SHP77 (cell line): ENCODE results near the gene MXRA5.
"Not testable (repeated sequence)": the region's sequence is repeated elsewhere in the genome, so short reads cannot be mapped to it uniquely, and the experiment has no call there.

Source experiments
- DNase-seq, 2 experiments: peaks; one replicate each; lab custom pipeline; 2025; lab: John Stamatoyannopoulos, UW

Gene MXRA5

GRCh38 chrX:3346501-3347259 is at the start of gene MXRA5:
Gene MXRA5 (minus strand): TSS chrX:3346652. CDS start chrX:3343833, 2,819 bp downstream.
- DNase-seq, result no peak

- DNase-seq, result no peak
Measured at GRCh38 chrX:3393581-3394111, 47.2 kb upstream of the MXRA5 start.

- no peak for DNase-seq
Measured at GRCh38 chrX:3393178-3393577, 46.7 kb upstream of the MXRA5 start.

GRCh38 chrX:3388457-3388856 is 42.0 kb upstream of the MXRA5 start:
- no peak for DNase-seq

GRCh38 chrX:3384327-3384726 is 37.9 kb upstream of the MXRA5 start:
- DNase-seq, result no peak

- DNase-seq, result no peak
Measured at GRCh38 chrX:3380603-3381002, 34.2 kb upstream of the MXRA5 start.

- no peak for DNase-seq
Measured at GRCh38 chrX:3379111-3379510, 32.7 kb upstream of the MXRA5 start.

- no peak for DNase-seq
Measured at GRCh38 chrX:3378156-3378555, 31.7 kb upstream of the MXRA5 start.

GRCh38 chrX:3377560-3377959 is 31.1 kb upstream of the MXRA5 start:
- no peak for DNase-seq

GRCh38 chrX:3375878-3376508 is 29.5 kb upstream of the MXRA5 start:
- DNase-seq, result not testable (repeated sequence)

GRCh38 chrX:3374108-3374800 is 27.8 kb upstream of the MXRA5 start:
- DNase-seq, result no peak

- DNase-seq, result no peak
Measured at GRCh38 chrX:3371163-3371562, 24.7 kb upstream of the MXRA5 start.

- DNase-seq, result no peak
Measured at GRCh38 chrX:3370656-3371055, 24.2 kb upstream of the MXRA5 start.

GRCh38 chrX:3362956-3363355 is 16.5 kb upstream of the MXRA5 start:
- no peak for DNase-seq

GRCh38 chrX:3360881-3361280 is 14.4 kb upstream of the MXRA5 start:
- no peak for DNase-seq

- not testable (repeated sequence) for DNase-seq
Measured at GRCh38 chrX:3352741-3353140, 6.3 kb upstream of the MXRA5 start.

- DNase-seq, result no peak
Measured at GRCh38 chrX:3351276-3351675, 4.8 kb upstream of the MXRA5 start.

GRCh38 chrX:3348191-3348590 is 1.7 kb upstream of the MXRA5 start:
- DNase-seq, result no peak

GRCh38 chrX:3345281-3346191 is 916 bp downstream of the MXRA5 start:
- no peak for DNase-seq

GRCh38 chrX:3343569-3343968 is 2.9 kb downstream of the MXRA5 start:
- DNase-seq, result not testable (repeated sequence)

GRCh38 chrX:3340016-3340415 is 6.4 kb downstream of the MXRA5 start:
- DNase-seq, result no peak

- no peak for DNase-seq
Measured at GRCh38 chrX:3326681-3327080, 19.8 kb downstream of the MXRA5 start.
